NCI-H510A treated with DMSO at 0.1 percent for 48 hours (cell line): ENCODE results near the gene IRGC.

ENCODE experiments used
- DNase-seq: peaks from one replicate; lab custom pipeline; 2025; lab: John Stamatoyannopoulos, UW

The IRGC gene

GRCh38 chr19:43724896-43725295 is 9.0 kb downstream of the IRGC start:
- no peak for DNase-seq

- DNase-seq: no peak
Observed at GRCh38 chr19:43725468-43725867, 9.6 kb downstream of the IRGC start.

GRCh38 chr19:43726736-43727592 is 11.1 kb downstream of the IRGC start:
- DNase-seq: no peak

- DNase-seq: no peak
Observed at GRCh38 chr19:43727593-43727853, 11.6 kb downstream of the IRGC start.

GRCh38 chr19:43729919-43730318 is 14.0 kb downstream of the IRGC start:
- no peak for DNase-seq

- DNase-seq: no peak
Observed at GRCh38 chr19:43731346-43731745, 15.5 kb downstream of the IRGC start.

- DNase-seq: no peak
Observed at GRCh38 chr19:43731846-43732245, 16.0 kb downstream of the IRGC start.

GRCh38 chr19:43735013-43735412 is 19.1 kb downstream of the IRGC start:
- no peak for DNase-seq

- DNase-seq: no peak
Observed at GRCh38 chr19:43735957-43736356, 20.1 kb downstream of the IRGC start.

GRCh38 chr19:43738780-43739211 is 22.9 kb downstream of the IRGC start:
- no peak for DNase-seq

GRCh38 chr19:43739439-43740235 is 23.8 kb downstream of the IRGC start:
- no peak for DNase-seq

GRCh38 chr19:43741075-43741825 is 25.4 kb downstream of the IRGC start:
- no peak for DNase-seq

- no peak for DNase-seq
Observed at GRCh38 chr19:43743059-43743458, 27.2 kb downstream of the IRGC start.

- no peak for DNase-seq
Observed at GRCh38 chr19:43747557-43748204, 31.8 kb downstream of the IRGC start.

- DNase-seq: no peak
Observed at GRCh38 chr19:43748205-43748594, 32.3 kb downstream of the IRGC start.

GRCh38 chr19:43748685-43749084 is 32.8 kb downstream of the IRGC start:
- no peak for DNase-seq

- no peak for DNase-seq
Observed at GRCh38 chr19:43749152-43749551, 33.3 kb downstream of the IRGC start.

- no peak for DNase-seq
Observed at GRCh38 chr19:43749898-43750297, 34.0 kb downstream of the IRGC start.

- DNase-seq: no peak
Observed at GRCh38 chr19:43751466-43752220, 35.8 kb downstream of the IRGC start.

GRCh38 chr19:43752287-43752875 is 36.5 kb downstream of the IRGC start:
- DNase-seq: no peak

GRCh38 chr19:43754253-43754502 is 38.3 kb downstream of the IRGC start:
- no peak for DNase-seq
